GM23338 (cell line): ENCODE data around the gene CD34. TPM values are rescaled to one million over a fixed set of nuclear protein-coding genes. Genes with fewer than 3 reads are reported as not detected.

Experiments used
- ATAC-seq: fragments of 200-7000 bp; cut with Tn5 transposase; 3 replicates; pipeline ENCODE4 v1.9.1; 2020
- DNase-seq: peaks from one replicate; pipeline ENCODE4 v3.0.0-alpha.2; 2015; ENCODE audit warnings: low spot score
- H2AFZ ChIP-seq: fragments of 200-600 bp; sonication (generic); 2 replicates; pipeline ENCODE4 v1.8.0; 2016; ENCODE audit warnings: antibody characterized with exemption, mild to moderate bottlenecking, moderate library complexity
- H3F3A ChIP-seq: fragments of 200-600 bp; sonication (generic); replicated peaks from 2 replicates; pipeline ENCODE4 v1.8.0; 2017; ENCODE audit warnings: antibody characterized with exemption, mixed run types, low read depth
- H3K27ac ChIP-seq: fragments of 200-600 bp; sonication (generic); 2 replicates; pipeline ENCODE4 v1.6.1; 2016; ENCODE audit warnings: low read depth
- H3K27me3 ChIP-seq: fragments of 200-600 bp; sonication (generic); 2 replicates; pipeline ENCODE4 v1.8.0; 2016; ENCODE audit warnings: mild to moderate bottlenecking, mixed run types, moderate library complexity; ENCODE audit not compliant: insufficient read depth
- H3K36me3 ChIP-seq: fragments of 200-600 bp; sonication (generic); 2 replicates; pipeline ENCODE4 v1.8.0; 2016; ENCODE audit warnings: mild to moderate bottlenecking; ENCODE audit not compliant: insufficient read depth
- H3K4me1 ChIP-seq: fragments of 200-600 bp; sonication (generic); 2 replicates; pipeline ENCODE4 v1.8.0; 2016; ENCODE audit warnings: mild to moderate bottlenecking, moderate library complexity; ENCODE audit not compliant: insufficient read depth
- H3K4me2 ChIP-seq: fragments of 200-600 bp; sonication (generic); 2 replicates; pipeline ENCODE4 v1.7.1; 2017; ENCODE audit warnings: mixed run types
- H3K4me3 ChIP-seq: fragments of 200-600 bp; sonication (generic); 2 replicates; pipeline ENCODE4 v1.6.1; 2016; ENCODE audit warnings: mixed run types
- H3K79me2 ChIP-seq: fragments of 200-600 bp; sonication (generic); replicated peaks from 2 replicates; pipeline ENCODE4 v1.8.0; 2017; ENCODE audit warnings: mild to moderate bottlenecking; ENCODE audit not compliant: insufficient read depth
- H3K9me2 ChIP-seq: fragments of 200-600 bp; sonication (generic); 2 replicates; pipeline ENCODE4 v1.8.0; 2017; ENCODE audit not compliant: insufficient read depth
- H4K20me1 ChIP-seq: fragments of 200-600 bp; sonication (generic); replicated peaks from 2 replicates; pipeline ENCODE4 v1.8.0; 2017; ENCODE audit warnings: mild to moderate bottlenecking; ENCODE audit not compliant: insufficient read depth
- H3K27ac Mint-ChIP-seq: 2 replicates; pipeline ENCODE4 v1.8.0; 2020; ENCODE audit warnings: inconsistent platforms, mild to moderate bottlenecking, moderate library complexity, mixed read lengths
- H3K27me3 Mint-ChIP-seq: 3 replicates; pipeline ENCODE4 v1.8.0; 2022; ENCODE audit warnings: low read depth, mild to moderate bottlenecking, moderate library complexity, mixed read lengths, inconsistent platforms; ENCODE audit not compliant: insufficient read depth, poor library complexity
- H3K36me3 Mint-ChIP-seq: 3 replicates; pipeline ENCODE4 v1.8.0; 2021; ENCODE audit warnings: low read depth, mild to moderate bottlenecking, inconsistent platforms, moderate library complexity, mixed read lengths
- H3K4me1 Mint-ChIP-seq: 3 replicates; pipeline ENCODE4 v1.8.0; 2020; ENCODE audit warnings: mild to moderate bottlenecking, inconsistent platforms, mixed read lengths
- H3K4me3 Mint-ChIP-seq: 3 replicates; pipeline ENCODE4 v1.8.0; 2021; ENCODE audit warnings: moderate library complexity, mild to moderate bottlenecking, inconsistent platforms, mixed read lengths
- H3K9me3 Mint-ChIP-seq: 3 replicates; pipeline ENCODE4 v1.8.0; 2020; ENCODE audit warnings: moderate library complexity, mild to moderate bottlenecking, inconsistent platforms, mixed read lengths
- CREB1 ChIP-seq: fragments of 250-450 bp; sonication (Bioruptor Pico); IDR thresholded peaks from 2 replicates; pipeline ENCODE4 v1.5.0; 2020; ENCODE audit warnings: low read depth, mild to moderate bottlenecking, moderate library complexity
- CTCF ChIP-seq, 2 experiments: fragments of 200-600 bp in 1 of 2; sonication (generic) in 1 of 2; conservative IDR thresholded peaks; 2 replicates each; pipeline versions ENCODE4 v1.5.1 to v1.6.1; 2016 to 2017; ENCODE audit warnings: antibody characterized with exemption in 2 of 2, low read depth in 2 of 2, mild to moderate bottlenecking in 2 of 2, moderate library complexity in 1 of 2
- EZH2 ChIP-seq: fragments of 200-600 bp; sonication (generic); IDR thresholded peaks from one replicate; pipeline ENCODE4 v1.8.0; 2017; ENCODE audit warnings: antibody characterized with exemption, mild to moderate bottlenecking, low read depth; ENCODE audit not compliant: unreplicated experiment
- EZH2phosphoT487 ChIP-seq: fragments of 200-600 bp; sonication (generic); IDR thresholded peaks from one replicate; pipeline ENCODE4 v1.8.1; 2018; ENCODE audit warnings: antibody characterized with exemption; ENCODE audit not compliant: unreplicated experiment
- JUNB ChIP-seq: IDR thresholded peaks from one replicate; pipeline ENCODE4 v1.6.1; 2016; ENCODE audit warnings: antibody characterized with exemption; ENCODE audit not compliant: unreplicated experiment
- NANOG ChIP-seq: IDR thresholded peaks from 2 replicates; pipeline ENCODE4 v1.6.1; 2016; ENCODE audit warnings: antibody characterized with exemption, borderline replicate concordance
- POLR2AphosphoS5 ChIP-seq: IDR thresholded peaks from 2 replicates; pipeline ENCODE4 v1.6.1; 2016; ENCODE audit warnings: antibody characterized with exemption, low read depth
- REST ChIP-seq: IDR thresholded peaks from one replicate; pipeline ENCODE4 v1.6.1; 2018; ENCODE audit warnings: antibody characterized with exemption; ENCODE audit not compliant: unreplicated experiment
- STAT1 ChIP-seq: IDR thresholded peaks from one replicate; pipeline ENCODE4 v1.6.1; 2016; ENCODE audit warnings: antibody characterized with exemption; ENCODE audit not compliant: unreplicated experiment
- ZNF114 ChIP-seq: fragments of 250-450 bp; sonication (Bioruptor Pico); IDR thresholded peaks from 2 replicates; pipeline ENCODE4 v1.5.0; 2020; ENCODE audit warnings: mild to moderate bottlenecking, moderate library complexity
- ZNF331 ChIP-seq: fragments of 250-450 bp; sonication (Bioruptor Pico); IDR thresholded peaks from 2 replicates; pipeline ENCODE4 v1.5.0; 2020; ENCODE audit warnings: low read depth, mild to moderate bottlenecking, moderate library complexity
- polyA plus RNA-seq: library from polyadenylated mRNA; unstranded; fragments of >200 nt; fragmentation: Nextera tagmentation; extraction: Ambion mirVana; gene quantifications from 2 replicates; pipeline ENCODE4 v1.2.1, GENCODE V29; 2016
- total RNA-seq: library from RNA; depleted of rRNA; stranded (reverse); fragments of >200 nt; shearing (Covaris generic); gene quantifications from 2 replicates; pipeline ENCODE4 v1.2.3, GENCODE V29; 2014
- TF ChIP-seq, protein P1 (sequence below): IDR thresholded peaks from 2 replicates; pipeline ENCODE4 v1.6.1; 2016; ENCODE audit warnings: antibody characterized with exemption
- TF ChIP-seq, protein P2 (sequence below): fragments of 250-450 bp; sonication (Bioruptor Pico); IDR thresholded peaks from 2 replicates; pipeline ENCODE4 v1.5.0; 2020; ENCODE audit warnings: mild to moderate bottlenecking, moderate library complexity

CD34 gene
- total and polyA plus RNA-seq, 2 experiments from 2014 or later, result 0.07 to 0.18 TPM

- Mint-ChIP-seq H3K27ac (no peak overlapping the region), H3K4me3 (no peak overlapping the region), H3K4me1 (peaks cover 19% of the 10 kb centered on the region), H3K27me3 (peaks cover 19% of the 10 kb centered on the region), H3K9me3 (no peaks in the 10 kb centered on the region), H3K36me3 (no peaks in the 10 kb centered on the region)
- 0 out of 2 replicates have a peak, but pooled peaks cover 4% of the 10 kb centered on the region for H3F3A ChIP-seq
- no peaks in the 10 kb centered on the region for H4K20me1 ChIP-seq
- H3K79me2 ChIP-seq, result no peaks in the 10 kb centered on the region
- no peak for TF ChIP-seq NANOG
- TF ChIP-seq POLR2AphosphoS5, result no peak
- TF ChIP-seq, protein P1, sequence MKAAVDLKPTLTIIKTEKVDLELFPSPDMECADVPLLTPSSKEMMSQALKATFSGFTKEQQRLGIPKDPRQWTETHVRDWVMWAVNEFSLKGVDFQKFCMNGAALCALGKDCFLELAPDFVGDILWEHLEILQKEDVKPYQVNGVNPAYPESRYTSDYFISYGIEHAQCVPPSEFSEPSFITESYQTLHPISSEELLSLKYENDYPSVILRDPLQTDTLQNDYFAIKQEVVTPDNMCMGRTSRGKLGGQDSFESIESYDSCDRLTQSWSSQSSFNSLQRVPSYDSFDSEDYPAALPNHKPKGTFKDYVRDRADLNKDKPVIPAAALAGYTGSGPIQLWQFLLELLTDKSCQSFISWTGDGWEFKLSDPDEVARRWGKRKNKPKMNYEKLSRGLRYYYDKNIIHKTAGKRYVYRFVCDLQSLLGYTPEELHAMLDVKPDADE, result no peak
- no peak for TF ChIP-seq EZH2phosphoT487
- no peak for TF ChIP-seq REST
- TF ChIP-seq EZH2, result no peak
- no peak for TF ChIP-seq STAT1
- TF ChIP-seq ZNF331 (CRISPR knock-in tag), result no peak
- no peak for TF ChIP-seq ZNF114 (CRISPR knock-in tag)
- TF ChIP-seq, protein P2, sequence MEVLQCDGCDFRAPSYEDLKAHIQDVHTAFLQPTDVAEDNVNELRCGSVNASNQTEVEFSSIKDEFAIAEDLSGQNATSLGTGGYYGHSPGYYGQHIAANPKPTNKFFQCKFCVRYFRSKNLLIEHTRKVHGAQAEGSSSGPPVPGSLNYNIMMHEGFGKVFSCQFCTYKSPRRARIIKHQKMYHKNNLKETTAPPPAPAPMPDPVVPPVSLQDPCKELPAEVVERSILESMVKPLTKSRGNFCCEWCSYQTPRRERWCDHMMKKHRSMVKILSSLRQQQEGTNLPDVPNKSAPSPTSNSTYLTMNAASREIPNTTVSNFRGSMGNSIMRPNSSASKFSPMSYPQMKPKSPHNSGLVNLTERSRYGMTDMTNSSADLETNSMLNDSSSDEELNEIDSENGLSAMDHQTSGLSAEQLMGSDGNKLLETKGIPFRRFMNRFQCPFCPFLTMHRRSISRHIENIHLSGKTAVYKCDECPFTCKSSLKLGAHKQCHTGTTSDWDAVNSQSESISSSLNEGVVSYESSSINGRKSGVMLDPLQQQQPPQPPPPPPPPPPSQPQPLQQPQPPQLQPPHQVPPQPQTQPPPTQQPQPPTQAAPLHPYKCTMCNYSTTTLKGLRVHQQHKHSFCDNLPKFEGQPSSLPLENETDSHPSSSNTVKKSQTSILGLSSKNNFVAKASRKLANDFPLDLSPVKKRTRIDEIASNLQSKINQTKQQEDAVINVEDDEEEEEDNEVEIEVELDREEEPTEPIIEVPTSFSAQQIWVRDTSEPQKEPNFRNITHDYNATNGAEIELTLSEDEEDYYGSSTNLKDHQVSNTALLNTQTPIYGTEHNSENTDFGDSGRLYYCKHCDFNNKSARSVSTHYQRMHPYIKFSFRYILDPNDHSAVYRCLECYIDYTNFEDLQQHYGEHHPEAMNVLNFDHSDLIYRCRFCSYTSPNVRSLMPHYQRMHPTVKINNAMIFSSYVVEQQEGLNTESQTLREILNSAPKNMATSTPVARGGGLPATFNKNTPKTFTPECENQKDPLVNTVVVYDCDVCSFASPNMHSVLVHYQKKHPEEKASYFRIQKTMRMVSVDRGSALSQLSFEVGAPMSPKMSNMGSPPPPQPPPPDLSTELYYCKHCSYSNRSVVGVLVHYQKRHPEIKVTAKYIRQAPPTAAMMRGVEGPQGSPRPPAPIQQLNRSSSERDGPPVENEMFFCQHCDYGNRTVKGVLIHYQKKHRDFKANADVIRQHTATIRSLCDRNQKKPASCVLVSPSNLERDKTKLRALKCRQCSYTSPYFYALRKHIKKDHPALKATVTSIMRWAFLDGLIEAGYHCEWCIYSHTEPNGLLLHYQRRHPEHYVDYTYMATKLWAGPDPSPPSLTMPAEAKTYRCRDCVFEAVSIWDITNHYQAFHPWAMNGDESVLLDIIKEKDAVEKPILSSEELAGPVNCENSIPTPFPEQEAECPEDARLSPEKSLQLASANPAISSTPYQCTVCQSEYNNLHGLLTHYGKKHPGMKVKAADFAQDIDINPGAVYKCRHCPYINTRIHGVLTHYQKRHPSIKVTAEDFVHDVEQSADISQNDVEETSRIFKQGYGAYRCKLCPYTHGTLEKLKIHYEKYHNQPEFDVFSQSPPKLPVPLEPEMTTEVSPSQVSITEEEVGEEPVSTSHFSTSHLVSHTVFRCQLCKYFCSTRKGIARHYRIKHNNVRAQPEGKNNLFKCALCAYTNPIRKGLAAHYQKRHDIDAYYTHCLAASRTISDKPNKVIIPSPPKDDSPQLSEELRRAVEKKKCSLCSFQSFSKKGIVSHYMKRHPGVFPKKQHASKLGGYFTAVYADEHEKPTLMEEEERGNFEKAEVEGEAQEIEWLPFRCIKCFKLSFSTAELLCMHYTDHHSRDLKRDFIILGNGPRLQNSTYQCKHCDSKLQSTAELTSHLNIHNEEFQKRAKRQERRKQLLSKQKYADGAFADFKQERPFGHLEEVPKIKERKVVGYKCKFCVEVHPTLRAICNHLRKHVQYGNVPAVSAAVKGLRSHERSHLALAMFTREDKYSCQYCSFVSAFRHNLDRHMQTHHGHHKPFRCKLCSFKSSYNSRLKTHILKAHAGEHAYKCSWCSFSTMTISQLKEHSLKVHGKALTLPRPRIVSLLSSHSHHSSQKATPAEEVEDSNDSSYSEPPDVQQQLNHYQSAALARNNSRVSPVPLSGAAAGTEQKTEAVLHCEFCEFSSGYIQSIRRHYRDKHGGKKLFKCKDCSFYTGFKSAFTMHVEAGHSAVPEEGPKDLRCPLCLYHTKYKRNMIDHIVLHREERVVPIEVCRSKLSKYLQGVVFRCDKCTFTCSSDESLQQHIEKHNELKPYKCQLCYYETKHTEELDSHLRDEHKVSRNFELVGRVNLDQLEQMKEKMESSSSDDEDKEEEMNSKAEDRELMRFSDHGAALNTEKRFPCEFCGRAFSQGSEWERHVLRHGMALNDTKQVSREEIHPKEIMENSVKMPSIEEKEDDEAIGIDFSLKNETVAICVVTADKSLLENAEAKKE (CRISPR knock-in tag), result no peak
- no peak for TF ChIP-seq JUNB
- TF ChIP-seq CREB1 (CRISPR knock-in tag), result no peak
- no peak for TF ChIP-seq CTCF (conservative IDR thresholded peaks at IDR 0.05; ENCODE audit: low read depth in 2 of 2)
- H3K36me3 ChIP-seq, result no peaks in the 10 kb centered on the region
- H3K4me2 ChIP-seq, result no peak overlapping the region
- H3K9me2 ChIP-seq, result no peaks in the 10 kb centered on the region
- no peak overlapping the region for H3K27ac ChIP-seq
- H3K4me1 ChIP-seq, result peaks cover 7% of the 10 kb centered on the region; the same call in 1 of the 2 replicates
- ATAC-seq (no peak), DNase-seq (no peak)
- no peak overlapping the region for H3K4me3 ChIP-seq
- H2AFZ ChIP-seq, result no peak overlapping the region
- peaks cover 28% of the 10 kb centered on the region for H3K27me3 ChIP-seq
These were observed 39.7 kb downstream of the CD34 start for GRCh38 chr1:207871117-207871649.
